ENCODE data around the gene KRT34.

DNA sequence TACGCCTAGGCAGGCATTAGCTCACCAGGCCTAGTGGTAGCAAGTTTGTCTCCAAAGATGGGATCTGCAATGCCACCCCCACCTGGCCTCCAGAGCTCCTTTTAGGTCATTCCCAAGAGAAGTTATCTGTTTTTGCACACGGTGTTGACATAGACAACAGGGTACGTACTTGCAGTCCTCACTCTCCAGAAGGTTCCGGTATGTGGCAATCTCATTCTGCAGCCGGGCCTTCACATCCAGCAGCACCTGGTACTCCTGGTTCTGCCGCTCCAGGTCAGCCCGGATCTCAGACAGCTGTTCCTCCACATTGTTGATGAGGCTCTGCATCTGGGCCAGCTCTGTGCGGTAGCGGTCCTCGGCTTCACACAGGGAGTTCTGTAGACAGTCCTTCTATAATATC is 25.1 kb upstream of the KRT34 start:
- no peak for TF ChIP-seq POLR2A (IDR thresholded peaks at IDR 0.05; ENCODE audit: extremely low read depth, insufficient read length)
- TF ChIP-seq, protein P1, sequence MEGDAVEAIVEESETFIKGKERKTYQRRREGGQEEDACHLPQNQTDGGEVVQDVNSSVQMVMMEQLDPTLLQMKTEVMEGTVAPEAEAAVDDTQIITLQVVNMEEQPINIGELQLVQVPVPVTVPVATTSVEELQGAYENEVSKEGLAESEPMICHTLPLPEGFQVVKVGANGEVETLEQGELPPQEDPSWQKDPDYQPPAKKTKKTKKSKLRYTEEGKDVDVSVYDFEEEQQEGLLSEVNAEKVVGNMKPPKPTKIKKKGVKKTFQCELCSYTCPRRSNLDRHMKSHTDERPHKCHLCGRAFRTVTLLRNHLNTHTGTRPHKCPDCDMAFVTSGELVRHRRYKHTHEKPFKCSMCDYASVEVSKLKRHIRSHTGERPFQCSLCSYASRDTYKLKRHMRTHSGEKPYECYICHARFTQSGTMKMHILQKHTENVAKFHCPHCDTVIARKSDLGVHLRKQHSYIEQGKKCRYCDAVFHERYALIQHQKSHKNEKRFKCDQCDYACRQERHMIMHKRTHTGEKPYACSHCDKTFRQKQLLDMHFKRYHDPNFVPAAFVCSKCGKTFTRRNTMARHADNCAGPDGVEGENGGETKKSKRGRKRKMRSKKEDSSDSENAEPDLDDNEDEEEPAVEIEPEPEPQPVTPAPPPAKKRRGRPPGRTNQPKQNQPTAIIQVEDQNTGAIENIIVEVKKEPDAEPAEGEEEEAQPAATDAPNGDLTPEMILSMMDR (IDR thresholded peaks at IDR 0.05; ENCODE audit: low read depth, low read length): no peak
- TF ChIP-seq, protein P2, sequence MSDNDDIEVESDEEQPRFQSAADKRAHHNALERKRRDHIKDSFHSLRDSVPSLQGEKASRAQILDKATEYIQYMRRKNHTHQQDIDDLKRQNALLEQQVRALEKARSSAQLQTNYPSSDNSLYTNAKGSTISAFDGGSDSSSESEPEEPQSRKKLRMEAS (IDR thresholded peaks at IDR 0.05; ENCODE audit: low read depth, low read length): no peak
- no peak for TF ChIP-seq MYC (IDR thresholded peaks at IDR 0.05; ENCODE audit: low read depth, low read length)
